Peyer's patch (tissue), 4 donors: ENCODE results near the gene PPP1R13L.

Source experiments
- CTCF ChIP-seq, 6 experiments: fragments of 450-650 bp in 4 of 6; fragments of 200-600 bp in 2 of 6; sonication (generic) in 1 of 6; IDR thresholded peaks; one replicate each; pipeline ENCODE4 v1.5.1; 2017 to 2019; ENCODE audit warnings: antibody characterized with exemption in 6 of 6, mild to moderate bottlenecking in 3 of 6, moderate library complexity in 1 of 6
- POLR2A ChIP-seq, 2 donors: fragments of 450-650 bp; IDR thresholded peaks; one replicate each; pipeline ENCODE4 v1.5.1; 2017; ENCODE audit warnings: antibody characterized with exemption in 2 of 2, mild to moderate bottlenecking in 2 of 2, moderate library complexity in 2 of 2

DNA sequence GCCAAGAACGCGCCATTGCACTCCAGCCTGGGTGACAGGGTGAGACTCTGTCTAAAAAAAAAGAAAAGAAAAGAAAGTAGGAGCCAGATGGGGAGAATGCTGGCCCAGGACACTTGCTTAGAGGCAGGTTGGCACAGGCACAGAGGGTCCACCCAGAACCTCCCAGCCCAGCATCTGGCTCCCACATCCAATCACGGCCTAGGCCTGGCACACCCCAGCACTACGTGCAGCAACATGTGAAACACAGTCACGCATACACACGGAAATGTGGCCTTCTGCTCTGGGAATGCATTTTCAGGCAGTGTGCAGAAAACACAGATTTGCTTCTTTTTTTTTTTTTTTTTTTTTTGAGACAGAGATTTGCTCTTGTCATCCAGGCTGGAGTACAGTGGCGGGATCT lies 42.1 kb upstream of the PPP1R13L start:
- no peak for TF ChIP-seq POLR2A (IDR thresholded peaks at IDR 0.05)
- no peak for TF ChIP-seq CTCF (IDR thresholded peaks at IDR 0.05)
